SK-N-SH (cell line): Measurements from ENCODE around the gene NDUFA3. TPM values are rescaled to one million over a fixed set of nuclear protein-coding genes. Genes with fewer than 3 reads are reported as not detected.

Experiments used
- CTCF ChIA-PET: fragments of 300-600, 350-600 bp; formaldehyde crosslinking; extraction: SDS; loops from one replicate; lab custom pipeline; 2021; lab: Yijun Ruan, JAX
- POLR2A ChIA-PET: fragments of 350-600 bp; sonication (Branson Sonifier 250); formaldehyde crosslinking; extraction: SDS; loops from one replicate; lab custom pipeline; 2020; ENCODE audit warnings: antibody characterized with exemption, inconsistent platforms; lab: Yijun Ruan, JAX
- DNase-seq: peaks from one replicate; pipeline ENCODE4 v3.0.0; 2012
- H2AFZ ChIP-seq: fragments of 200-600 bp; sonication (generic); 2 replicates; pipeline ENCODE4 v1.8.1; 2016; ENCODE audit warnings: antibody characterized with exemption, mild to moderate bottlenecking, low read depth
- H3F3A ChIP-seq: fragments of 200-600 bp; sonication (generic); replicated peaks from 2 replicates; pipeline ENCODE3; 2016; ENCODE audit warnings: antibody characterized with exemption, mild to moderate bottlenecking; ENCODE audit not compliant: insufficient read depth
- H3K27ac ChIP-seq, 2 experiments: fragments of 200-500 bp in 1 of 2; fragments of 200-600 bp in 1 of 2; sonication (Bioruptor generic) in 1 of 2; sonication (generic), shearing (Covaris generic) in 1 of 2; 2 replicates each; pipeline versions ENCODE4 v1.5.1 to v1.6.1; 2014 to 2016; ENCODE audit warnings: low read depth in 2 of 2, inconsistent platforms in 1 of 2, low read length in 1 of 2, mild to moderate bottlenecking in 1 of 2, mixed read lengths in 1 of 2
- H3K27me3 ChIP-seq: fragments of 200-600 bp; sonication (generic), shearing (Covaris generic); 2 replicates; pipeline ENCODE4 v1.6.1; 2016; ENCODE audit warnings: mixed run types; ENCODE audit not compliant: insufficient read depth
- H3K36me3 ChIP-seq, 2 experiments: fragments of 200-500 bp in 1 of 2; fragments of 200-600 bp in 1 of 2; sonication (Bioruptor generic) in 1 of 2; sonication (generic) in 1 of 2; replicated peaks in 1 of 2; 2 replicates each; pipeline versions ENCODE3 to v1.5.1; 2014 to 2016; ENCODE audit warnings: low read length in 1 of 2, mild to moderate bottlenecking in 1 of 2; ENCODE audit not compliant: insufficient read depth in 2 of 2, control insufficient read depth in 1 of 2
- H3K4me1 ChIP-seq, 2 experiments: fragments of 200-500 bp in 1 of 2; fragments of 200-600 bp in 1 of 2; sonication (Bioruptor generic) in 1 of 2; sonication (generic), shearing (Covaris generic) in 1 of 2; 2 replicates each; pipeline versions ENCODE4 v1.5.1 to v1.6.1; 2014 to 2016; ENCODE audit warnings: low read depth in 1 of 2, low read length in 1 of 2, mixed run types in 1 of 2; ENCODE audit not compliant: insufficient read depth in 2 of 2, control insufficient read depth in 1 of 2
- H3K4me2 ChIP-seq: fragments of 200-600 bp; sonication (generic), shearing (Covaris generic); 2 replicates; pipeline ENCODE4 v1.6.1; 2017; ENCODE audit warnings: mixed run types
- H3K4me3 ChIP-seq, 2 experiments: fragments of 200-500 bp in 1 of 2; fragments of 200-600 bp in 1 of 2; sonication (Bioruptor generic) in 1 of 2; sonication (generic), shearing (Covaris generic) in 1 of 2; 2 replicates each; pipeline versions ENCODE4 v1.5.1 to v1.8.1; 2014 to 2016; ENCODE audit warnings: low read depth in 2 of 2, inconsistent platforms in 1 of 2, low read length in 1 of 2, mild to moderate bottlenecking in 1 of 2, mixed read lengths in 1 of 2, moderate library complexity in 1 of 2
- H3K79me2 ChIP-seq: fragments of 200-600 bp; sonication (generic); 2 replicates; pipeline ENCODE4 v1.8.1; 2017; ENCODE audit warnings: mild to moderate bottlenecking; ENCODE audit not compliant: insufficient read depth
- H3K9ac ChIP-seq: fragments of 200-600 bp; sonication (generic); 2 replicates; pipeline ENCODE4 v1.6.1; 2017; ENCODE audit warnings: mixed run types
- H3K9me2 ChIP-seq: fragments of 200-600 bp; sonication (generic); 2 replicates; pipeline ENCODE4 v1.6.1; 2017; ENCODE audit warnings: mixed run types
- H3K9me3 ChIP-seq: fragments of 200-600 bp; sonication (generic); 2 replicates; pipeline ENCODE4 v1.6.1; 2017; ENCODE audit warnings: mixed run types, mild to moderate bottlenecking, moderate library complexity
- H4K20me1 ChIP-seq: fragments of 200-600 bp; sonication (generic); 2 replicates; pipeline ENCODE4 v1.6.1; 2017; ENCODE audit warnings: mild to moderate bottlenecking, mixed run types; ENCODE audit not compliant: insufficient read depth
- EP300 ChIP-seq, 2 experiments: IDR thresholded peaks; 2 replicates each; pipeline versions ENCODE4 v1.4.0 to v1.6.1; 2012; ENCODE audit warnings: borderline replicate concordance in 1 of 2, low read depth in 1 of 2, low read length in 1 of 2
- EZH2phosphoT487 ChIP-seq: fragments of 200-600 bp; sonication (generic); IDR thresholded peaks from 2 replicates; pipeline ENCODE4 v1.6.1; 2017; ENCODE audit warnings: low read depth, mixed run types, mild to moderate bottlenecking, antibody characterized with exemption, moderate library complexity, borderline replicate concordance
- MEF2A ChIP-seq: IDR thresholded peaks from 2 replicates; pipeline ENCODE4 v1.4.0; 2012; ENCODE audit warnings: low read depth, borderline replicate concordance
- MXI1 ChIP-seq: IDR thresholded peaks from 2 replicates; pipeline ENCODE4 v1.6.1; 2012; ENCODE audit warnings: mild to moderate bottlenecking, low read depth, low read length, improper control_type of control experiment
- POLR2AphosphoS5 ChIP-seq: IDR thresholded peaks from 2 replicates; pipeline ENCODE4 v1.6.1; 2012; ENCODE audit warnings: low read depth, low read length
- RAD21 ChIP-seq: IDR thresholded peaks from 2 replicates; pipeline ENCODE4 v1.6.1; 2012; ENCODE audit warnings: mild to moderate bottlenecking, low read length
- RFX5 ChIP-seq: IDR thresholded peaks from 2 replicates; pipeline ENCODE4 v1.6.1; 2012; ENCODE audit warnings: mild to moderate bottlenecking, improper control_type of control experiment, low read length
- RXRA ChIP-seq: IDR thresholded peaks from 2 replicates; pipeline ENCODE4 v1.4.0; 2012; ENCODE audit warnings: low read depth, mild to moderate bottlenecking, borderline replicate concordance
- SIN3A ChIP-seq: IDR thresholded peaks from 2 replicates; pipeline ENCODE4 v1.6.1; 2012; ENCODE audit warnings: low read depth, mild to moderate bottlenecking, low read length, moderate library complexity, borderline replicate concordance
- SMC3 ChIP-seq: IDR thresholded peaks from 2 replicates; pipeline ENCODE4 v1.6.1; 2012; ENCODE audit warnings: low read depth, low read length, improper control_type of control experiment
- TAF1 ChIP-seq: IDR thresholded peaks from 2 replicates; pipeline ENCODE4 v1.6.1; 2012; ENCODE audit warnings: low read depth, mild to moderate bottlenecking, low read length, moderate library complexity, borderline replicate concordance
- TEAD4 ChIP-seq: IDR thresholded peaks from 2 replicates; pipeline ENCODE4 v1.4.0; 2012; ENCODE audit warnings: mild to moderate bottlenecking, borderline replicate concordance; ENCODE audit not compliant: insufficient read depth
- YY1 ChIP-seq: IDR thresholded peaks from 2 replicates; pipeline ENCODE4 v1.4.0; 2012; ENCODE audit warnings: low read depth, mild to moderate bottlenecking
- WGBS: methylation state at CpG from one replicate; pipeline ENCODE4 v1.1.6; 2017; ENCODE audit warnings: low lambda C conversion rate; 5-methylcytosine and 5-hydroxymethylcytosine counted together
- polyA plus RNA-seq, 3 experiments: library from polyadenylated mRNA; depleted of rRNA; stranded (reverse); fragments of >200 nt; gene quantifications; 2 replicates each; pipeline ENCODE4 v1.2.3, GENCODE V29; 2012
- TF ChIP-seq, protein P1 (sequence below): IDR thresholded peaks from 2 replicates; pipeline ENCODE4 v1.4.0; 2012; ENCODE audit warnings: low read depth
- TF ChIP-seq, protein P2 (sequence below): fragments of 200-600 bp; sonication (generic); IDR thresholded peaks from 2 replicates; pipeline ENCODE4 v1.6.1; 2017; ENCODE audit warnings: antibody characterized with exemption, mild to moderate bottlenecking, moderate library complexity
- TF ChIP-seq, protein P3 (sequence below): fragments of 150-350 bp; IDR thresholded peaks from 2 replicates; pipeline ENCODE4 v1.6.1; 2017; ENCODE audit warnings: antibody characterized with exemption, low read length, low read depth, borderline replicate concordance
- TF ChIP-seq, protein P4 (sequence below): IDR thresholded peaks from 2 replicates; pipeline ENCODE4 v1.6.1; 2012; ENCODE audit warnings: mild to moderate bottlenecking, low read depth, low read length, moderate library complexity
- TF ChIP-seq, protein P5 (sequence below): fragments of 150-350 bp; IDR thresholded peaks from 2 replicates; pipeline ENCODE4 v1.6.1; 2016; ENCODE audit warnings: mild to moderate bottlenecking, low read depth, low read length
- TF ChIP-seq, protein P6 (sequence below): IDR thresholded peaks from 2 replicates; pipeline ENCODE4; 2012

Gene NDUFA3
- polyA plus RNA-seq, 1 of the 3 experiments (the other 2 are of a cell fraction), result 87.0 TPM

DNA sequence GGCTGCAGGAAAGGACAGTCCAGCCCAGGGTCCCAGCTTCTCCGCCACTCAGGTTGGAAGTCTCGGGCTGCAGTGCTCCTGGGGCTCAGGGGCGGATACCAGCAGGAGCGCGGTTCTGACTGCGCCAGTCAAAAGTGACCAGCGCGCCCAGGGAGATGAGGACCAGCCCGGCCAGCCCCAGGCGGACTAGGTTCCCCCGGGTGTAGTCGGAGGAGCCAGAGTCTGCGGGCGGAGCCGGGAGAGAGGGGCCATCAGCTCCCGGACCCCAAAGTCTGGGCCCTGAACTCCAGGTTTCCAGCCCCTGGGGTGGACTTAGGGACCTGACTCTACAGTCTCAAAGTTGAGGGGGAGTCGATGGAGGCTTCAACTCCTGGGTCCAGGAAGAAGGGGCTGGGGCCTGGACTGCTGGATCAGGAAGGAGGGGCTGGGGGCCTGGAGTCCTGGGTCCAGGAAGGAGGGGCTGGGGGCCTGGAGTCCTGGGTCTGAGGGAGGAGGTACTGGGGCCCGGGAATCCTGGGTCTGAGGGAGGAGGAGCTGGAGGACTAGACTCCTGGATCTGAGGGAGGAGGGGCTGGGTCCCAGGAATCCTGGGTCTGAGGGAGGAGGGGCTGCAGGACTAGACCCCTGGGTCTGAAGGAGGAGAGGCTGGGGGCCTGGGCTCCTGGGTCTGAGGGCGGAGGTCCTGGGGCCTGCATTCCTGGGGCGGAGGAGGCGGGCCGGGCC is 7.4 kb upstream of the NDUFA3 start:
- Histone ChIP-seq H3K4me2 (peak overlapping the region; percentile 69), H3K9me3 (no peaks in the 10 kb centered on the region), H3K27ac (no peak overlapping the region), H3K36me3 (no peaks in the 10 kb centered on the region), H3F3A (no peaks in the 10 kb centered on the region), H2AFZ (peak overlapping the region; percentile 22; the same call in 1 of the 2 replicates), H3K79me2 (no peaks in the 10 kb centered on the region), H3K27me3 (0 out of 2 replicates have a peak, but pooled peaks cover 4% of the 10 kb centered on the region), H4K20me1 (no peaks in the 10 kb centered on the region), H3K4me1 (no peaks in the 10 kb centered on the region; a peak in 1 of 4 replicates), H3K9me2 (no peaks in the 10 kb centered on the region), H3K4me3 (peak overlapping the region in 1 of 2 experiments; percentile 19; a peak in 1 of 4 replicates), H3K9ac (no peak overlapping the region)
- no peak for DNase-seq
- 68% methylated on average over 13 of the region's 22 CpGs for WGBS
- ChIA-PET CTCF (interaction anchor here (0.6 to 1.5 kb wide), 4 partner anchors 9 to 71 kb away, joined by 4 to 6 read pairs (median 4); no protein-coding TSS in a partner anchor), POLR2A (interaction anchor here (0.9 kb wide), 1 partner anchor 20 kb away, joined by 5 read pairs; the partner anchor contains the start of gene TFPT)
- no peak for TF ChIP-seq SMC3
- no peak for TF ChIP-seq MEF2A
- TF ChIP-seq RXRA, result no peak
- TF ChIP-seq, protein P1, sequence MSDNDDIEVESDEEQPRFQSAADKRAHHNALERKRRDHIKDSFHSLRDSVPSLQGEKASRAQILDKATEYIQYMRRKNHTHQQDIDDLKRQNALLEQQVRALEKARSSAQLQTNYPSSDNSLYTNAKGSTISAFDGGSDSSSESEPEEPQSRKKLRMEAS, result no peak
- TF ChIP-seq, protein P2, sequence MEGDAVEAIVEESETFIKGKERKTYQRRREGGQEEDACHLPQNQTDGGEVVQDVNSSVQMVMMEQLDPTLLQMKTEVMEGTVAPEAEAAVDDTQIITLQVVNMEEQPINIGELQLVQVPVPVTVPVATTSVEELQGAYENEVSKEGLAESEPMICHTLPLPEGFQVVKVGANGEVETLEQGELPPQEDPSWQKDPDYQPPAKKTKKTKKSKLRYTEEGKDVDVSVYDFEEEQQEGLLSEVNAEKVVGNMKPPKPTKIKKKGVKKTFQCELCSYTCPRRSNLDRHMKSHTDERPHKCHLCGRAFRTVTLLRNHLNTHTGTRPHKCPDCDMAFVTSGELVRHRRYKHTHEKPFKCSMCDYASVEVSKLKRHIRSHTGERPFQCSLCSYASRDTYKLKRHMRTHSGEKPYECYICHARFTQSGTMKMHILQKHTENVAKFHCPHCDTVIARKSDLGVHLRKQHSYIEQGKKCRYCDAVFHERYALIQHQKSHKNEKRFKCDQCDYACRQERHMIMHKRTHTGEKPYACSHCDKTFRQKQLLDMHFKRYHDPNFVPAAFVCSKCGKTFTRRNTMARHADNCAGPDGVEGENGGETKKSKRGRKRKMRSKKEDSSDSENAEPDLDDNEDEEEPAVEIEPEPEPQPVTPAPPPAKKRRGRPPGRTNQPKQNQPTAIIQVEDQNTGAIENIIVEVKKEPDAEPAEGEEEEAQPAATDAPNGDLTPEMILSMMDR, result no peak
- TF ChIP-seq, protein P3, sequence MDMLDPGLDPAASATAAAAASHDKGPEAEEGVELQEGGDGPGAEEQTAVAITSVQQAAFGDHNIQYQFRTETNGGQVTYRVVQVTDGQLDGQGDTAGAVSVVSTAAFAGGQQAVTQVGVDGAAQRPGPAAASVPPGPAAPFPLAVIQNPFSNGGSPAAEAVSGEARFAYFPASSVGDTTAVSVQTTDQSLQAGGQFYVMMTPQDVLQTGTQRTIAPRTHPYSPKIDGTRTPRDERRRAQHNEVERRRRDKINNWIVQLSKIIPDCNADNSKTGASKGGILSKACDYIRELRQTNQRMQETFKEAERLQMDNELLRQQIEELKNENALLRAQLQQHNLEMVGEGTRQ, result no peak
- no peak for TF ChIP-seq RFX5
- no peak for TF ChIP-seq RAD21
- no peak for TF ChIP-seq TAF1
- no peak for TF ChIP-seq TEAD4
- TF ChIP-seq MXI1, result no peak
- TF ChIP-seq, protein P4, sequence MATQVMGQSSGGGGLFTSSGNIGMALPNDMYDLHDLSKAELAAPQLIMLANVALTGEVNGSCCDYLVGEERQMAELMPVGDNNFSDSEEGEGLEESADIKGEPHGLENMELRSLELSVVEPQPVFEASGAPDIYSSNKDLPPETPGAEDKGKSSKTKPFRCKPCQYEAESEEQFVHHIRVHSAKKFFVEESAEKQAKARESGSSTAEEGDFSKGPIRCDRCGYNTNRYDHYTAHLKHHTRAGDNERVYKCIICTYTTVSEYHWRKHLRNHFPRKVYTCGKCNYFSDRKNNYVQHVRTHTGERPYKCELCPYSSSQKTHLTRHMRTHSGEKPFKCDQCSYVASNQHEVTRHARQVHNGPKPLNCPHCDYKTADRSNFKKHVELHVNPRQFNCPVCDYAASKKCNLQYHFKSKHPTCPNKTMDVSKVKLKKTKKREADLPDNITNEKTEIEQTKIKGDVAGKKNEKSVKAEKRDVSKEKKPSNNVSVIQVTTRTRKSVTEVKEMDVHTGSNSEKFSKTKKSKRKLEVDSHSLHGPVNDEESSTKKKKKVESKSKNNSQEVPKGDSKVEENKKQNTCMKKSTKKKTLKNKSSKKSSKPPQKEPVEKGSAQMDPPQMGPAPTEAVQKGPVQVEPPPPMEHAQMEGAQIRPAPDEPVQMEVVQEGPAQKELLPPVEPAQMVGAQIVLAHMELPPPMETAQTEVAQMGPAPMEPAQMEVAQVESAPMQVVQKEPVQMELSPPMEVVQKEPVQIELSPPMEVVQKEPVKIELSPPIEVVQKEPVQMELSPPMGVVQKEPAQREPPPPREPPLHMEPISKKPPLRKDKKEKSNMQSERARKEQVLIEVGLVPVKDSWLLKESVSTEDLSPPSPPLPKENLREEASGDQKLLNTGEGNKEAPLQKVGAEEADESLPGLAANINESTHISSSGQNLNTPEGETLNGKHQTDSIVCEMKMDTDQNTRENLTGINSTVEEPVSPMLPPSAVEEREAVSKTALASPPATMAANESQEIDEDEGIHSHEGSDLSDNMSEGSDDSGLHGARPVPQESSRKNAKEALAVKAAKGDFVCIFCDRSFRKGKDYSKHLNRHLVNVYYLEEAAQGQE, result no peak
- no peak for TF ChIP-seq YY1
- TF ChIP-seq EZH2phosphoT487, result no peak
- TF ChIP-seq EP300 (IDR thresholded peaks at IDR 0.05; ENCODE audit: borderline replicate concordance in 1 of 2, low read depth in 1 of 2, low read length in 1 of 2), result no peak
- TF ChIP-seq, protein P5, sequence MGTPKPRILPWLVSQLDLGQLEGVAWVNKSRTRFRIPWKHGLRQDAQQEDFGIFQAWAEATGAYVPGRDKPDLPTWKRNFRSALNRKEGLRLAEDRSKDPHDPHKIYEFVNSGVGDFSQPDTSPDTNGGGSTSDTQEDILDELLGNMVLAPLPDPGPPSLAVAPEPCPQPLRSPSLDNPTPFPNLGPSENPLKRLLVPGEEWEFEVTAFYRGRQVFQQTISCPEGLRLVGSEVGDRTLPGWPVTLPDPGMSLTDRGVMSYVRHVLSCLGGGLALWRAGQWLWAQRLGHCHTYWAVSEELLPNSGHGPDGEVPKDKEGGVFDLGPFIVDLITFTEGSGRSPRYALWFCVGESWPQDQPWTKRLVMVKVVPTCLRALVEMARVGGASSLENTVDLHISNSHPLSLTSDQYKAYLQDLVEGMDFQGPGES, result no peak
- no peak for TF ChIP-seq POLR2AphosphoS5
- TF ChIP-seq SIN3A, result no peak
- TF ChIP-seq, protein P6, sequence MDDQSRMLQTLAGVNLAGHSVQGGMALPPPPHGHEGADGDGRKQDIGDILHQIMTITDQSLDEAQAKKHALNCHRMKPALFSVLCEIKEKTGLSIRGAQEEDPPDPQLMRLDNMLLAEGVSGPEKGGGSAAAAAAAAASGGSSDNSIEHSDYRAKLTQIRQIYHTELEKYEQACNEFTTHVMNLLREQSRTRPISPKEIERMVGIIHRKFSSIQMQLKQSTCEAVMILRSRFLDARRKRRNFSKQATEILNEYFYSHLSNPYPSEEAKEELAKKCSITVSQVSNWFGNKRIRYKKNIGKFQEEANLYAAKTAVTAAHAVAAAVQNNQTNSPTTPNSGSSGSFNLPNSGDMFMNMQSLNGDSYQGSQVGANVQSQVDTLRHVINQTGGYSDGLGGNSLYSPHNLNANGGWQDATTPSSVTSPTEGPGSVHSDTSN, result no peak
